ENCODE results near the gene UNC13D. TPM values are rescaled to one million over a fixed set of nuclear protein-coding genes. Genes with fewer than 3 reads are reported as not detected.
"Not testable (repeated sequence)": the region's sequence is repeated elsewhere in the genome, so short reads cannot be mapped to it uniquely, and the experiment has no call there.

UNC13D gene
- total RNA-seq, 1 donor from 2014 or later = 102 TPM

DNA sequence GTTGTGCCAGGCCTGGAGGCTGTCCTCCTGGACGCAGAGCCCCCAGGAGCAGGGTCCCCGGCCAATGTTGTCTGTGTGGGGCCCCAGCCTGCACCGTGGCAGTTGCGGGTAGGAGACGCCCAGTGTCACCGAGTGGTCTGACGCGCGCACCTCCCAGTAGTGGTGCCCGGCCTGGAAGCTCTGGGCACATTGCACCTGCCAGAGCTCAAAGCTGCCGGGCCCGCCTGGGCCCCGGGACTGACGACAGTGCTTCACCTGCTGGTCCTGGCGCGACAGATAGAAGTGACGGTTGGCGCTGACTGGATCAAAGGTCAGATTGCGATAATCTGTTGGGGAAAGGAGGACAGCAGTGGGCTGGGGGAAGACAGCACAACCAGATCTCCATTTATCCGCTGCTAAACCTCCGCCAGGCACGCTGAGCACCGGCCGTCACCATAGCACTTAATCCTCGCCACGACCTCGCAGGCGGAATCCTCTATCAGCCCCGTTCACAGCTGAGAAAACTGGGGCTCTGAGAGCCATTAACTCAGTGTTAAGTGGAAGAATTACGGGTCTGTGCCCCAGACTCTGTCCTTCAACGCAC, 46.9 kb upstream of the UNC13D start:
- CTCF ChIA-PET = interaction anchor here (0.6 kb wide), 1 partner anchor 569 kb away, joined by 3 read pairs; no protein-coding TSS in a partner anchor
- POLR2A ChIA-PET = no interaction called here
- intact Hi-C loops (cut with micrococcal nuclease) = no loop called here

GRCh38 chr17:75889454-75889853, 45.2 kb upstream of the UNC13D start:
- Mint-ChIP-seq H3K36me3 (ENCODE audit: low read depth) (peaks cover 19% of the 10 kb centered on the region), H3K27me3 (no peaks in the 10 kb centered on the region), H3K4me3 (no peak overlapping the region), H3K9me3 (no peaks in the 10 kb centered on the region), H3K27ac (no peak overlapping the region), H3K4me1 (peaks cover 10% of the 10 kb centered on the region)
- ATAC-seq (ENCODE audit: low read depth) = no peak
- TF ChIP-seq, protein P1, sequence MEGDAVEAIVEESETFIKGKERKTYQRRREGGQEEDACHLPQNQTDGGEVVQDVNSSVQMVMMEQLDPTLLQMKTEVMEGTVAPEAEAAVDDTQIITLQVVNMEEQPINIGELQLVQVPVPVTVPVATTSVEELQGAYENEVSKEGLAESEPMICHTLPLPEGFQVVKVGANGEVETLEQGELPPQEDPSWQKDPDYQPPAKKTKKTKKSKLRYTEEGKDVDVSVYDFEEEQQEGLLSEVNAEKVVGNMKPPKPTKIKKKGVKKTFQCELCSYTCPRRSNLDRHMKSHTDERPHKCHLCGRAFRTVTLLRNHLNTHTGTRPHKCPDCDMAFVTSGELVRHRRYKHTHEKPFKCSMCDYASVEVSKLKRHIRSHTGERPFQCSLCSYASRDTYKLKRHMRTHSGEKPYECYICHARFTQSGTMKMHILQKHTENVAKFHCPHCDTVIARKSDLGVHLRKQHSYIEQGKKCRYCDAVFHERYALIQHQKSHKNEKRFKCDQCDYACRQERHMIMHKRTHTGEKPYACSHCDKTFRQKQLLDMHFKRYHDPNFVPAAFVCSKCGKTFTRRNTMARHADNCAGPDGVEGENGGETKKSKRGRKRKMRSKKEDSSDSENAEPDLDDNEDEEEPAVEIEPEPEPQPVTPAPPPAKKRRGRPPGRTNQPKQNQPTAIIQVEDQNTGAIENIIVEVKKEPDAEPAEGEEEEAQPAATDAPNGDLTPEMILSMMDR (IDR thresholded peaks at IDR 0.05) = no peak
- intact Hi-C loops (cut with micrococcal nuclease) = no loop called here
- DNase-seq = no peak
- ChIA-PET POLR2A (interaction anchor here (0.7 kb wide), 1 partner anchor 752 kb away, joined by 4 read pairs; no protein-coding TSS in a partner anchor), CTCF (no interaction called here)

More for the DNA sequence above, 46.9 kb upstream of the UNC13D start:
- ATAC-seq (ENCODE audit: low read depth) = no peak
- Mint-ChIP-seq H3K27ac (no peak overlapping the region), H3K36me3 (ENCODE audit: low read depth) (peaks cover 19% of the 10 kb centered on the region), H3K4me1 (peaks cover 22% of the 10 kb centered on the region), H3K9me3 (no peaks in the 10 kb centered on the region), H3K4me3 (no peak overlapping the region), H3K27me3 (no peaks in the 10 kb centered on the region)
- TF ChIP-seq, protein P1 (IDR thresholded peaks at IDR 0.05) = no peak
- no peak for DNase-seq

GRCh38 chr17:75888484-75888883, 44.3 kb upstream of the UNC13D start:
- Mint-ChIP-seq H3K27me3 (no peaks in the 10 kb centered on the region), H3K4me1 (no peaks in the 10 kb centered on the region), H3K9me3 (no peaks in the 10 kb centered on the region), H3K36me3 (ENCODE audit: low read depth) (peaks cover 19% of the 10 kb centered on the region), H3K4me3 (no peak overlapping the region), H3K27ac (no peak overlapping the region)
- ChIA-PET POLR2A (no interaction called here), CTCF (no interaction called here)
- ATAC-seq (ENCODE audit: low read depth) (no peak), DNase-seq (no peak)
- intact Hi-C loops (cut with micrococcal nuclease) = no loop called here
- TF ChIP-seq, protein P1 (IDR thresholded peaks at IDR 0.05) = no peak

DNA sequence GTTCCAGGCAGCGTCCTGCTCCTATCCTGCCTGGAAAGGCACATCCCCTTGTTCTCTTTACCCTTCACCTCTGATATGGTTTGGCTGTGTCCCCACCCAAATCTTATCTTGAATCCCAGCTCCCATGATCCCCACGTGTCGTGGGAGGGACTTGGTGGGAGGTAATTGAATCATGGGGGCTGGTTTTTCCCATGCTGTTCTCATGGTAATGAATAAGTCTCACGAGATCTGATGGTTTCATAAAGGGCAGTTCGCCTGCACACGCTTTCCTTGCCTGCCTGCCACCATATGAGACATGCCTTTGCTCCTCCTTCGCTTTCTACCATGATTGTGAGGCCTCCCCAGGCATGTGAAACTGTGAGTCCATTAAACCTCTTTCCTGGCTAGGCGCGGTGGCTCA, 41.7 kb upstream of the UNC13D start:
- H3K27me3 Mint-ChIP-seq; H3K9me3 Mint-ChIP-seq; intact Hi-C loops (cut with micrococcal nuclease); CTCF ChIA-PET; ATAC-seq (ENCODE audit: low read depth); H3K4me1 Mint-ChIP-seq; H3K27ac Mint-ChIP-seq; H3K4me3 Mint-ChIP-seq; DNase-seq: not testable (repeated sequence)
- H3K36me3 Mint-ChIP-seq (ENCODE audit: low read depth) = peaks cover 16% of the 10 kb centered on the region
- POLR2A ChIA-PET = interaction anchor here (0.6 kb wide), 1 partner anchor 18 kb away, joined by 5 read pairs; no protein-coding TSS in a partner anchor

DNA sequence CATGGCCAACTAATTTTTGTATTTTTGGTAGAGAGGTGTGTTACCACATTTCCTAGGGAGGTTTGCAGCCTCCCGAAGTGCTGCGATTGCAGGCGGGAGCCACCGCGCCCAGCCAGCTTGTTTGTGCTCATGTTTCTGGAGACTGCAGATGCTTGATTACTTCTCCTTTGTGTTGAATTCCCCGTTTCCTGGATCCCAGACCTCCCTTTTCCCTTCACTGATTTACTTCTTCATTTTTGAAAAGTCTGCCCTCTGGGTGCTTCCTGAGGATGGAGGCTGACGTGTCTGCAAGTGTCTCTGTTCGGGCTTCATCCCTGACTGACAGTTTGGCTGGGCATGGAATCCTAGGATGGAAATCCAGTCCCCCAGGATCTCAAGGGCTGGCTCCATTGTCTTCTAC, 41.2 kb upstream of the UNC13D start:
- intact Hi-C loops (cut with micrococcal nuclease) = no loop called here
- H3K9me3 Mint-ChIP-seq = no peaks in the 10 kb centered on the region
- H3K27me3 Mint-ChIP-seq = peaks cover 3% of the 10 kb centered on the region
- H3K27ac Mint-ChIP-seq = no peak overlapping the region
- ChIA-PET POLR2A (no interaction called here), CTCF (interaction anchor here (1.0 kb wide), 1 partner anchor 240 kb away, joined by 6 read pairs; no protein-coding TSS in a partner anchor)
- ATAC-seq (ENCODE audit: low read depth) = no peak
- peaks cover 14% of the 10 kb centered on the region for H3K36me3 Mint-ChIP-seq (ENCODE audit: low read depth)
- DNase-seq = no peak
- no peaks in the 10 kb centered on the region for H3K4me1 Mint-ChIP-seq
- TF ChIP-seq, protein P1 (IDR thresholded peaks at IDR 0.05) = no peak
- H3K4me3 Mint-ChIP-seq = no peak overlapping the region
